GM23338 (cell line): ENCODE results near the gene CABLES1.

Experiments used
- CREB1 ChIP-seq: fragments of 250-450 bp; sonication (Bioruptor Pico); IDR thresholded peaks from 2 replicates; pipeline ENCODE4 v1.5.0; 2020; ENCODE audit warnings: low read depth, mild to moderate bottlenecking, moderate library complexity
- CTCF ChIP-seq, 2 experiments: fragments of 200-600 bp in 1 of 2; sonication (generic) in 1 of 2; conservative IDR thresholded peaks; 2 replicates each; pipeline versions ENCODE4 v1.5.1 to v1.6.1; 2016 to 2017; ENCODE audit warnings: antibody characterized with exemption in 2 of 2, low read depth in 2 of 2, mild to moderate bottlenecking in 2 of 2, moderate library complexity in 1 of 2
- ETS1 ChIP-seq: IDR thresholded peaks from 2 replicates; pipeline ENCODE4 v1.6.1; 2016; ENCODE audit warnings: antibody characterized with exemption
- EZH2 ChIP-seq: fragments of 200-600 bp; sonication (generic); IDR thresholded peaks from one replicate; pipeline ENCODE4 v1.8.0; 2017; ENCODE audit warnings: antibody characterized with exemption, mild to moderate bottlenecking, low read depth; ENCODE audit not compliant: unreplicated experiment
- EZH2phosphoT487 ChIP-seq: fragments of 200-600 bp; sonication (generic); IDR thresholded peaks from one replicate; pipeline ENCODE4 v1.8.1; 2018; ENCODE audit warnings: antibody characterized with exemption; ENCODE audit not compliant: unreplicated experiment
- JUNB ChIP-seq: IDR thresholded peaks from one replicate; pipeline ENCODE4 v1.6.1; 2016; ENCODE audit warnings: antibody characterized with exemption; ENCODE audit not compliant: unreplicated experiment
- POLR2AphosphoS5 ChIP-seq: IDR thresholded peaks from 2 replicates; pipeline ENCODE4 v1.6.1; 2016; ENCODE audit warnings: antibody characterized with exemption, low read depth
- REST ChIP-seq: IDR thresholded peaks from one replicate; pipeline ENCODE4 v1.6.1; 2018; ENCODE audit warnings: antibody characterized with exemption; ENCODE audit not compliant: unreplicated experiment

GRCh38 chr18:23173912-23174311, 38.6 kb downstream of the CABLES1 start:
- no peak for TF ChIP-seq CTCF (conservative IDR thresholded peaks at IDR 0.05; ENCODE audit: low read depth in 2 of 2)
- no peak for TF ChIP-seq POLR2AphosphoS5
- TF ChIP-seq REST: no peak
- no peak for TF ChIP-seq EZH2phosphoT487
- no peak for TF ChIP-seq ETS1
- TF ChIP-seq EZH2: no peak
- TF ChIP-seq CREB1: no peak
- TF ChIP-seq JUNB: no peak
